Spleen (tissue), 11 donors: ENCODE measurements around the gene PDE1C. TPM values are rescaled to one million over a fixed set of nuclear protein-coding genes. Genes with fewer than 3 reads are reported as not detected.

Experiments used
- DNase-seq: peaks from one replicate; pipeline ENCODE4 v3.0.0-alpha.2; 2020
- H3K27ac ChIP-seq, 8 donors: fragments of 200-600 bp; sonication (generic) in 7 of 8; 1 replicate in 4 of 8; 2 replicates in 4 of 8; pipeline versions ENCODE4 v1.5.0 to v1.8.0; 2016 to 2021; ENCODE audit warnings: inconsistent platforms in 4 of 8, mild to moderate bottlenecking in 4 of 8, moderate library complexity in 1 of 8
- H3K27me3 ChIP-seq, 7 donors: fragments of 200-600 bp; sonication (generic) in 6 of 7; replicated peaks in 1 of 7; 1 replicate in 4 of 7; 2 replicates in 3 of 7; pipeline versions ENCODE4 v1.5.0 to v1.8.0; 2016 to 2021; ENCODE audit warnings: inconsistent platforms in 3 of 7, mild to moderate bottlenecking in 1 of 7
- H3K36me3 ChIP-seq, 6 donors: fragments of 200-600 bp; sonication (generic) in 5 of 6; 1 replicate in 4 of 6; 2 replicates in 2 of 6; pipeline versions ENCODE4 v1.5.0 to v1.8.0; 2016 to 2021; ENCODE audit warnings: inconsistent platforms in 2 of 6
- H3K4me1 ChIP-seq, 6 donors: fragments of 200-600 bp; sonication (generic) in 5 of 6; 1 replicate in 3 of 6; 2 replicates in 3 of 6; pipeline versions ENCODE4 v1.5.0 to v1.8.0; 2016 to 2021; ENCODE audit warnings: inconsistent platforms in 3 of 6
- H3K4me3 ChIP-seq, 8 donors: fragments of 200-600 bp; sonication (generic) in 7 of 8; 1 replicate in 4 of 8; 2 replicates in 4 of 8; pipeline versions ENCODE4 v1.5.0 to v1.8.0; 2016 to 2021; ENCODE audit warnings: inconsistent platforms in 4 of 8, mild to moderate bottlenecking in 4 of 8, moderate library complexity in 2 of 8
- H3K9me3 ChIP-seq, 8 donors: fragments of 200-600 bp; sonication (generic) in 7 of 8; 1 replicate in 4 of 8; 2 replicates in 4 of 8; pipeline versions ENCODE4 v1.5.0 to v1.8.0; 2016 to 2021; ENCODE audit warnings: inconsistent platforms in 4 of 8
- POLR2A ChIP-seq, 3 donors: fragments of 450-650 bp; IDR thresholded peaks; one replicate each; pipeline ENCODE4 v1.5.1; 2017; ENCODE audit warnings: antibody characterized with exemption in 3 of 3, mild to moderate bottlenecking in 1 of 3
- POLR2AphosphoS5 ChIP-seq, 3 donors: sonication (generic); formaldehyde crosslinking; IDR thresholded peaks; one replicate each; pipeline ENCODE4 v1.5.1; 2017; ENCODE audit warnings: antibody characterized with exemption in 3 of 3
- WGBS, 5 donors: extraction: QIAGEN DNeasy Blood & Tissue Kit in 3 of 5; methylation state at CpG; one replicate each; pipeline versions ENCODE4 v1.1.5 to v1.1.7; 2013 to 2018; 5-methylcytosine and 5-hydroxymethylcytosine counted together
- intact Hi-C: fragments of 100-400 bp; cut with DNase I; formaldehyde crosslinking; loops from one replicate; pipeline ENCODE4 v1.15.0; 2023; ENCODE audit warnings: low total_unique reads
- polyA plus RNA-seq, 3 donors: library from polyadenylated mRNA; stranded (reverse); fragments of 200-250 nt; gene quantifications; one replicate each; pipeline ENCODE4 v1.2.1, GENCODE V29; 2013
- total RNA-seq, 7 donors: library from RNA; depleted of rRNA in 3 of 7; stranded (reverse); fragments of >200 nt in 3 of 7; fragmentation: NEBNext Ultra II Directional in 4 of 7; extraction: Animal tissue kit (Norgen Biotek cat#: 25700) in 4 of 7; gene quantifications; one replicate each; pipeline versions ENCODE4 v1.1.0 to v1.2.1, GENCODE V29; 2016 to 2021
- TF ChIP-seq, protein P1 (sequence below), 11 experiments: fragments of 200-600 bp in 7 of 11; fragments of 450-650 bp in 4 of 11; sonication (generic) in 4 of 11; IDR thresholded peaks in 8 of 11; conservative IDR thresholded peaks in 3 of 11; 1 replicate in 7 of 11; 2 replicates in 4 of 11; pipeline versions ENCODE4 v1.4.0 to v1.8.0; 2016 to 2021; ENCODE audit warnings: antibody characterized with exemption in 11 of 11, inconsistent platforms in 4 of 11, mild to moderate bottlenecking in 1 of 11
- donor health status: healthy with polysubstance abuse.
- donor health status: DM: no; HTN: no; CAD: no; lungs with moderate emphysema.
- donor health status: DM: no; HTN: no; CAD: no.
- donor health status: Bipolar disorder and iron deficiency.
- donor health status: healthy.
- donor health status: DM: no; HTN: no; CAD: no.
- donor health status: DM: yes; HTN: yes; CAD: no.

Gene PDE1C
- total and polyA plus RNA-seq, 10 donors = 0.53 to 3.3 (median 1.6) TPM

DNA sequence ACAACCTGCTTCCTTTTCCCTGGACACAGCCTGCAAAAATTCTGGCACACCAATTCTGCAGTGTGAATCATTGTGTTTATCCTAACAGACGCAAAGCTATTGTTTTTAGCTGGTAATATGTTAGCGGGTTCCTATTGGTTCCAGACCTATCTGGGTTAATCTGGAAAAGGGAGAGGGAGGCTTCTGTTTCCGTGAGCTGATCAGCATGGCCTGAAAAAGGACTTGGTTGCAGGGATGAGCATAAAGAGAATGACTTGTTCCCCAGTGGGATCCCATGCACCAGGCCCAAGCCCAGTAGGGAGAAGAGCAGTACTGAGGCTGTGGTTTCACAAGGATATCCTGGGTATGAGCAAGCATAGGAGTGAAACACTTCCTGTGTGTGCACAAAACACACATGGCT, 78.4 kb downstream of the PDE1C start:
- TF ChIP-seq POLR2A (IDR thresholded peaks at IDR 0.05) = no peak
- TF ChIP-seq, protein P1, sequence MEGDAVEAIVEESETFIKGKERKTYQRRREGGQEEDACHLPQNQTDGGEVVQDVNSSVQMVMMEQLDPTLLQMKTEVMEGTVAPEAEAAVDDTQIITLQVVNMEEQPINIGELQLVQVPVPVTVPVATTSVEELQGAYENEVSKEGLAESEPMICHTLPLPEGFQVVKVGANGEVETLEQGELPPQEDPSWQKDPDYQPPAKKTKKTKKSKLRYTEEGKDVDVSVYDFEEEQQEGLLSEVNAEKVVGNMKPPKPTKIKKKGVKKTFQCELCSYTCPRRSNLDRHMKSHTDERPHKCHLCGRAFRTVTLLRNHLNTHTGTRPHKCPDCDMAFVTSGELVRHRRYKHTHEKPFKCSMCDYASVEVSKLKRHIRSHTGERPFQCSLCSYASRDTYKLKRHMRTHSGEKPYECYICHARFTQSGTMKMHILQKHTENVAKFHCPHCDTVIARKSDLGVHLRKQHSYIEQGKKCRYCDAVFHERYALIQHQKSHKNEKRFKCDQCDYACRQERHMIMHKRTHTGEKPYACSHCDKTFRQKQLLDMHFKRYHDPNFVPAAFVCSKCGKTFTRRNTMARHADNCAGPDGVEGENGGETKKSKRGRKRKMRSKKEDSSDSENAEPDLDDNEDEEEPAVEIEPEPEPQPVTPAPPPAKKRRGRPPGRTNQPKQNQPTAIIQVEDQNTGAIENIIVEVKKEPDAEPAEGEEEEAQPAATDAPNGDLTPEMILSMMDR (IDR thresholded peaks at IDR 0.05 in 8 of 11, conservative IDR thresholded peaks at IDR 0.05 in 3 of 11) = no peak
- TF ChIP-seq POLR2AphosphoS5 (IDR thresholded peaks at IDR 0.05) = no peak
- H3K27me3 ChIP-seq = no peaks in the 10 kb centered on the region
- 58 to 77% (median 60%) methylated on average over 3 of the region's 3 CpGs for WGBS, 5 donors
- H3K4me1 ChIP-seq = no peaks in the 10 kb centered on the region
- no peak overlapping the region for H3K27ac ChIP-seq
- intact Hi-C loops = no loop called here
- H3K9me3 ChIP-seq = no peaks in the 10 kb centered on the region
- no peak for DNase-seq
- H3K36me3 ChIP-seq = no peaks in the 10 kb centered on the region
- H3K4me3 ChIP-seq = no peak overlapping the region

- no peak for DNase-seq
- Histone ChIP-seq H3K4me3 (no peak overlapping the region), H3K36me3 (no peaks in the 10 kb centered on the region), H3K4me1 (no peaks in the 10 kb centered on the region), H3K27ac (no peak overlapping the region), H3K9me3 (no peaks in the 10 kb centered on the region), H3K27me3 (no peaks in the 10 kb centered on the region)
- intact Hi-C loops = no loop called here
- 93 to 100% (median 96%) methylated on average over 3 of the region's 3 CpGs for WGBS, 5 donors
- TF ChIP-seq POLR2AphosphoS5 (IDR thresholded peaks at IDR 0.05) (no peak), POLR2A (IDR thresholded peaks at IDR 0.05) (no peak)
- TF ChIP-seq, protein P1 (IDR thresholded peaks at IDR 0.05 in 8 of 11, conservative IDR thresholded peaks at IDR 0.05 in 3 of 11) = no peak
Observed at GRCh38 chr7:31991406-31991805, 78.8 kb downstream of the PDE1C start.

DNA sequence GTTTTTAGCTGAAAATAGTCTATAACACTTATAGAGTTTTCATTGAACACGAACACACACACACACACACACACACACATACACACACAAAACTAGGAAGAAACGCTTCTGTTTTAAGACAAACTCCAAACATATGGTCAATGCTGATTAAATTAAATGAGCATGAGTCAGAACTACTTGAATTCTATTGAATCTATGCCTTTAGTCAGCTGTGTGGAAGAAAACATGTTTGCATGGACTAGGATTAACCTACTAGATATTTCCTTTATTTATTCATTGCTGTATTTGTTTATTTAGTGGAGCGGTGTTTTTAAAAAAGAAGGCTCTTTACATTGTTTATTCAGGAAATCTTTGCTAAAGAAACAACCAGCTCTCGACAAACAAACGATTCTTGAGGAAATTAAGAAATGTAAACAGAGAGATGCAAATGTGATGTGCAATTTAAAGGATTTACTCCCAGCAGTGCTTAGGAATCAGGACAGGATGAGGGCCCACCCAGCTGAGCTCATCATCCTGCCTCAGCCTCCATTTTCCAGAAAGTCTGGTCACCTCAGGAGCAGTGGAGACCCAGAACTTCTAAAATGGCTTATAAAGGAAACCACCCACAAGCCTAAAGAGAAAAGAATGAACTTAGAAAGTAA, 83.2 kb downstream of the PDE1C start:
- H3K27ac ChIP-seq = no peak overlapping the region

DNA sequence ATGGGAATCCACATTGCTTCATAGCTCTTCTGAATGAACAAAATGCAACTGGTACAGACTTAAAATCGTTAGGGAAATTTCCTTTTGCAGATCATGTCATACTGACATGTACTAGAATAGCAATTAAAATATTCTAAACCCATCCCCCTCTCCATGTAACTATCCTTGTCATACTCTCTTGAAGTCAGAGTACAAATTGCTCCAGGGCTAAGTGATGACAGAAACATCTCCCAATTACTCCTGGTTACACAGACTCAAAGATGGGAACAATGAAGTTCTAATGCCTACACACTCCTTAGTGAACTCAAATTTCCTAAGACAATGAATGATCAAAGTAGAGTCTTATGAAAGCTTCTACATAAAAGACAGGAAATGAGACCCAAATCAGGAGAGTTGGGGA, 87.2 kb downstream of the PDE1C start:
- no peak overlapping the region for H3K27ac ChIP-seq
- TF ChIP-seq POLR2A (IDR thresholded peaks at IDR 0.05) = no peak
- TF ChIP-seq POLR2AphosphoS5 (IDR thresholded peaks at IDR 0.05) = no peak
- TF ChIP-seq, protein P1 (IDR thresholded peaks at IDR 0.05 in 8 of 11, conservative IDR thresholded peaks at IDR 0.05 in 3 of 11) = no peak
- no peaks in the 10 kb centered on the region for H3K27me3 ChIP-seq
- no peaks in the 10 kb centered on the region for H3K4me1 ChIP-seq
- 36 to 77% (median 61%) methylated on average over 1 of the region's 1 CpG for WGBS, 5 donors
- H3K9me3 ChIP-seq = peaks cover 0 to 3% (median 0%) of the 10 kb centered on the region in 8 donors
- intact Hi-C loops = no loop called here
- DNase-seq = no peak
- no peaks in the 10 kb centered on the region for H3K36me3 ChIP-seq
- H3K4me3 ChIP-seq = no peak overlapping the region

More for the DNA sequence above, 83.2 kb downstream of the PDE1C start:
- H3K4me1 ChIP-seq = no peaks in the 10 kb centered on the region
- H3K4me3 ChIP-seq = no peak overlapping the region
- no peaks in the 10 kb centered on the region for H3K36me3 ChIP-seq
- peaks cover 0 to 3% (median 0%) of the 10 kb centered on the region in 8 donors for H3K9me3 ChIP-seq
- intact Hi-C loops = no loop called here
- H3K27me3 ChIP-seq = no peaks in the 10 kb centered on the region
- no peak for DNase-seq
- WGBS, 5 donors = 76 to 88% (median 82%) methylated on average over 5 of the region's 5 CpGs
- TF ChIP-seq, protein P1 (IDR thresholded peaks at IDR 0.05 in 8 of 11, conservative IDR thresholded peaks at IDR 0.05 in 3 of 11) = no peak
- TF ChIP-seq POLR2A (IDR thresholded peaks at IDR 0.05) (no peak), POLR2AphosphoS5 (IDR thresholded peaks at IDR 0.05) (no peak)
